ENCODE data around the gene DSCAML1.

- TF ChIP-seq CTCF (IDR thresholded peaks at IDR 0.05) (no peak), POLR2A (IDR thresholded peaks at IDR 0.05) (no peak)
Observed at GRCh38 chr11:117395476-117395875, 401.5 kb downstream of the DSCAML1 start.
